Activated CD4-positive, CD25-positive, alpha-beta regulatory T cell (primary cell): ENCODE data around the gene SMIM44.

Experiments used
- DNase-seq, 4 experiments: peaks; one replicate each; lab custom pipeline; 2025; lab: John Stamatoyannopoulos, UW

Gene SMIM44

GRCh38 chr19:3477506-3477905 is 5.7 kb downstream of the SMIM44 start:
- DNase-seq = no peak

- no peak for DNase-seq
Measured at GRCh38 chr19:3476830-3477229, 6.4 kb downstream of the SMIM44 start.

- no peak for DNase-seq
Measured at GRCh38 chr19:3475449-3475848, 7.8 kb downstream of the SMIM44 start.

- DNase-seq = no peak
Measured at GRCh38 chr19:3474614-3475013, 8.6 kb downstream of the SMIM44 start.

GRCh38 chr19:3474010-3474409 is 9.2 kb downstream of the SMIM44 start:
- no peak for DNase-seq

- peak in 1 of 4 experiments; percentile 23 for DNase-seq
Measured at GRCh38 chr19:3471954-3472655, 11.1 kb downstream of the SMIM44 start.

GRCh38 chr19:3470500-3471128 is 12.6 kb downstream of the SMIM44 start:
- no peak for DNase-seq

GRCh38 chr19:3469638-3470499 is 13.4 kb downstream of the SMIM44 start:
- no peak for DNase-seq

GRCh38 chr19:3468211-3468610 is 15.0 kb downstream of the SMIM44 start:
- DNase-seq = no peak

- DNase-seq = no peak
Measured at GRCh38 chr19:3467437-3468198, 15.6 kb downstream of the SMIM44 start.

GRCh38 chr19:3466635-3467034 is 16.6 kb downstream of the SMIM44 start:
- no peak for DNase-seq

GRCh38 chr19:3465552-3465951 is 17.7 kb downstream of the SMIM44 start:
- DNase-seq = no peak

GRCh38 chr19:3464587-3465235 is 18.5 kb downstream of the SMIM44 start:
- no peak for DNase-seq

- no peak for DNase-seq
Measured at GRCh38 chr19:3463714-3464586, 19.3 kb downstream of the SMIM44 start.

- DNase-seq = no peak
Measured at GRCh38 chr19:3462991-3463713, 20.1 kb downstream of the SMIM44 start.

- DNase-seq = no peak
Measured at GRCh38 chr19:3459965-3460582, 23.2 kb downstream of the SMIM44 start.

GRCh38 chr19:3459089-3459881 is 24.0 kb downstream of the SMIM44 start:
- no peak for DNase-seq

- no peak for DNase-seq
Measured at GRCh38 chr19:3458229-3459088, 24.8 kb downstream of the SMIM44 start.
